Fibroblast of lung (primary cell): Measurements from ENCODE around the gene HNF1B. TPM values are rescaled to one million over a fixed set of nuclear protein-coding genes. Genes with fewer than 3 reads are reported as not detected.

Experiments
- DNase-seq, 2 donors: peaks; one replicate each; pipeline versions ENCODE4 v3.0.0 to v3.0.0-alpha.2; 2010; ENCODE audit warnings: low read depth in 2 of 2
- H2AFZ ChIP-seq: 2 replicates; pipeline ENCODE4 v1.5.1; 2012; ENCODE audit warnings: low read length, control low read depth, inconsistent platforms
- H3K27ac ChIP-seq: 2 replicates; pipeline ENCODE4 v1.5.1; 2011; ENCODE audit warnings: low read length, control low read depth; ENCODE audit not compliant: insufficient read depth
- H3K27me3 ChIP-seq: 2 replicates; pipeline ENCODE4 v1.5.1; 2011; ENCODE audit warnings: mild to moderate bottlenecking, low read length; ENCODE audit not compliant: control insufficient read depth, insufficient read depth
- H3K36me3 ChIP-seq: 2 replicates; pipeline ENCODE4 v1.5.1; 2011; ENCODE audit warnings: low read length; ENCODE audit not compliant: control insufficient read depth, insufficient read depth
- H3K4me1 ChIP-seq: 2 replicates; pipeline ENCODE4 v1.5.1; 2011; ENCODE audit warnings: low read length; ENCODE audit not compliant: control insufficient read depth, insufficient read depth; ENCODE audit errors: extremely low read depth
- H3K4me2 ChIP-seq: 2 replicates; pipeline ENCODE4 v1.5.1; 2011; ENCODE audit warnings: low read length, control low read depth; ENCODE audit not compliant: insufficient read depth; ENCODE audit errors: extremely low read depth
- H3K4me3 ChIP-seq, 4 experiments: fragments of 200-600 bp in 1 of 4; sonication (generic) in 1 of 4; replicated peaks in 1 of 4; 2 replicates each; pipeline ENCODE4 v1.5.1; 2011 to 2016; ENCODE audit warnings: low read length in 4 of 4, low read depth in 3 of 4, mild to moderate bottlenecking in 3 of 4, control low read depth in 2 of 4, inconsistent platforms in 1 of 4, mixed read lengths in 1 of 4; ENCODE audit not compliant: insufficient read depth in 1 of 4; ENCODE audit errors: control extremely low read depth in 1 of 4
- H3K79me2 ChIP-seq: 2 replicates; pipeline ENCODE4 v1.5.1; 2012; ENCODE audit warnings: mild to moderate bottlenecking, low read length, inconsistent platforms; ENCODE audit not compliant: control insufficient read depth, insufficient read depth
- H3K9ac ChIP-seq: 2 replicates; pipeline ENCODE4 v1.5.1; 2011; ENCODE audit warnings: mild to moderate bottlenecking, low read length, control low read depth; ENCODE audit not compliant: insufficient read depth
- H3K9me3 ChIP-seq: 2 replicates; pipeline ENCODE4 v1.5.1; 2012; ENCODE audit warnings: low read depth, low read length; ENCODE audit not compliant: control insufficient read depth, insufficient read depth
- H4K20me1 ChIP-seq: 2 replicates; pipeline ENCODE4 v1.5.1; 2011; ENCODE audit warnings: low read length; ENCODE audit not compliant: control insufficient read depth, insufficient read depth; ENCODE audit errors: extremely low read depth
- CTCF ChIP-seq, 2 donors: IDR thresholded peaks in 1 of 2; conservative IDR thresholded peaks in 1 of 2; 1 replicate in 1 of 2; 2 replicates in 1 of 2; pipeline ENCODE4 v1.5.1; 2011 to 2012; ENCODE audit warnings: low read length in 2 of 2, control low read depth in 1 of 2, inconsistent platforms in 1 of 2, low read depth in 1 of 2, mild to moderate bottlenecking in 1 of 2
- EZH2 ChIP-seq: IDR thresholded peaks from 2 replicates; pipeline ENCODE4 v1.5.1; 2012; ENCODE audit warnings: low read length, control low read depth, mild to moderate bottlenecking; ENCODE audit errors: missing control alignments
- polyA plus RNA-seq, 2 donors: library from polyadenylated mRNA; depleted of rRNA in 1 of 2; stranded (reverse) in 1 of 2; unstranded in 1 of 2; fragments of >200 nt; gene quantifications; 2 replicates each; pipeline ENCODE4 v1.2.1, GENCODE V29; 2011 to 2012; ENCODE audit warnings: missing spikeins in 1 of 2
- total RNA-seq: library from RNA; depleted of rRNA; stranded (reverse); fragments of >200 nt; gene quantifications from 2 replicates; pipeline ENCODE4 v1.2.1, GENCODE V29; 2014

The HNF1B gene
- total and polyA plus RNA-seq, 2 donors (not counting 1 experiment from before 2014, with no cell fraction given): not detected

DNA sequence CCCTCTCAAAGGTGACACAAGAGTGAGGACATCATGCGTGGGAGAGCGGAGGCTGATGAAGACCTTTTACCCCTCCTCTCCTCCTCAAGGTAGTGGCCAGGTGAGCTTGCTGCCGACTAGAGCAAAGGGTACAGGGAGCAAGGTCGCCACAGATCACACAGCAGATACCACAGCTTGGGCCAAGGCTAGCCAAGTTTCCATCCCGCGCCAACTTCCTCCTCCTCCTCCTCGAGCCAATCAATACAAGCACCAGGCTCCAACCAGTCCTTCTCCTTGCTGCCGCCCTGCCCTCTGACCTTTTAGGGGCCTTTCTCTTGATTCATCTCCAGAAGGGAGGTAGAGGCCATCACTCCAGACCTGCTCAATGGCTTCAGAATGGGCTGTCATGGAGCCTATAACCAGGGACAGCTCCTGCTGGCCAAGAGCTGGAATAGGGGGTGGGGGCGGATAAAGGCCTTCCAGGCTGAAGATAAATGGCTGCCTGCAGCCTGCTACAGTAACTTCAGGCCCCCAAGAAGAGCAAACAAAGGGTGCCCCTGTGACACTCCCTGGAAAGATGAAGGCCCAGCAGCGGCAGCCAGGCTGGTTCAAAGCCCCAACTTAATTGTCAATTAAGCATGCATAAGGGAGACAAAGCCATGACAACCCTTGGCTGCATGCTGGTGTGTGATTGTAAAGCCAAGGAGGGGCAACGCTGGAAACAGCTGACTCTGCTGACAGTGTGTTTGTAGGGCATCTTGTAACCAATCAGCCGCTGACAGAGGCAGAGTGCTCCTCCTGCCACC, 17.8 kb downstream of the HNF1B start:
- Histone ChIP-seq H3K9ac (no peak overlapping the region), H3K36me3 (no peaks in the 10 kb centered on the region), H3K27ac (no peak overlapping the region), H2AFZ (no peak overlapping the region), H3K4me3 (no peak overlapping the region), H3K4me2 (no peak overlapping the region), H3K4me1 (no peaks in the 10 kb centered on the region), H3K27me3 (peaks cover 14% of the 10 kb centered on the region), H4K20me1 (no peaks in the 10 kb centered on the region), H3K79me2 (no peaks in the 10 kb centered on the region), H3K9me3 (no peaks in the 10 kb centered on the region)
- no peak for DNase-seq
- TF ChIP-seq CTCF (conservative IDR thresholded peaks at IDR 0.05 in 1 of 2, IDR thresholded peaks at IDR 0.05 in 1 of 2; ENCODE audit: low read depth in 1 of 2, low read length in 2 of 2): no peak
- TF ChIP-seq EZH2: no peak

- no peaks in the 10 kb centered on the region for H3K36me3 ChIP-seq
- H3K27me3 ChIP-seq: peaks cover 14% of the 10 kb centered on the region
- no peak overlapping the region for H3K27ac ChIP-seq
- no peaks in the 10 kb centered on the region for H3K79me2 ChIP-seq
- no peaks in the 10 kb centered on the region for H3K9me3 ChIP-seq
- H3K4me2 ChIP-seq: no peak overlapping the region
- no peak for DNase-seq
- TF ChIP-seq CTCF (conservative IDR thresholded peaks at IDR 0.05 in 1 of 2, IDR thresholded peaks at IDR 0.05 in 1 of 2; ENCODE audit: low read depth in 1 of 2, low read length in 2 of 2) (no peak), EZH2 (no peak)
- no peaks in the 10 kb centered on the region for H3K4me1 ChIP-seq
- H4K20me1 ChIP-seq: no peaks in the 10 kb centered on the region
- no peak overlapping the region for H3K4me3 ChIP-seq
- H2AFZ ChIP-seq: no peak overlapping the region
- no peak overlapping the region for H3K9ac ChIP-seq
These were observed 18.6 kb downstream of the HNF1B start for GRCh38 chr17:37726248-37726647.

GRCh38 chr17:37725601-37726146, 19.2 kb downstream of the HNF1B start:
- Histone ChIP-seq H2AFZ (no peak overlapping the region), H3K4me2 (no peak overlapping the region), H3K27me3 (peaks cover 13% of the 10 kb centered on the region), H3K27ac (no peak overlapping the region), H3K4me1 (no peaks in the 10 kb centered on the region), H3K9ac (no peak overlapping the region), H3K79me2 (no peaks in the 10 kb centered on the region), H3K36me3 (no peaks in the 10 kb centered on the region), H3K9me3 (no peaks in the 10 kb centered on the region), H4K20me1 (no peaks in the 10 kb centered on the region), H3K4me3 (no peak overlapping the region)
- TF ChIP-seq EZH2 (no peak), CTCF (conservative IDR thresholded peaks at IDR 0.05 in 1 of 2, IDR thresholded peaks at IDR 0.05 in 1 of 2; ENCODE audit: low read depth in 1 of 2, low read length in 2 of 2) (no peak)
- no peak for DNase-seq
